GM12874 (cell line): ENCODE results near the gene CCRL2.
A peak's percentile ranks its signal among the peaks of the same experiment; 100 is the strongest.

Experiments
- TF ChIP-seq, protein P1 (sequence below): IDR thresholded peaks from 2 replicates; pipeline ENCODE4 v1.5.1; 2011; ENCODE audit warnings: low read depth, mild to moderate bottlenecking, control low read depth, low read length, moderate library complexity; ENCODE audit not compliant: insufficient read depth

Gene CCRL2

DNA sequence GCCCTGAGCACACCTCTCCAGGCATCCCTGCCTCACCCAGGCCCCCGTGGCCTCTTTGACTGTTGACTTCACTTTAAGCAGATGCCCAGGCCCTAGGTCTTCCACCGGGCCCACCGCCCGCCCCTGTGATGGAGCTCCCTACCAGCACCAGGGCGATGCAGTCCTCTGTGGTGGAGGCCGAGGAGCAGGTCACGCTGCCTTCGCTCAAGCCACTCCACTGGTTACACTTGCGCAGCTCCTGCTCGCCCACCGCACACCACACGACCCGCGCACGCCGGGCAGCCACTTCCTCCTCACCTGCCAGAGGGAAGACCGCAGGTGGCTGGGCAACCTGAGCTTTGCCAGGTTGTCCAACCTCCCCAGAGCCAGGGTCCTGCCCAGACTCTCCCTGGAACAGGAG is 41.7 kb downstream of the CCRL2 start:
- TF ChIP-seq, protein P1, sequence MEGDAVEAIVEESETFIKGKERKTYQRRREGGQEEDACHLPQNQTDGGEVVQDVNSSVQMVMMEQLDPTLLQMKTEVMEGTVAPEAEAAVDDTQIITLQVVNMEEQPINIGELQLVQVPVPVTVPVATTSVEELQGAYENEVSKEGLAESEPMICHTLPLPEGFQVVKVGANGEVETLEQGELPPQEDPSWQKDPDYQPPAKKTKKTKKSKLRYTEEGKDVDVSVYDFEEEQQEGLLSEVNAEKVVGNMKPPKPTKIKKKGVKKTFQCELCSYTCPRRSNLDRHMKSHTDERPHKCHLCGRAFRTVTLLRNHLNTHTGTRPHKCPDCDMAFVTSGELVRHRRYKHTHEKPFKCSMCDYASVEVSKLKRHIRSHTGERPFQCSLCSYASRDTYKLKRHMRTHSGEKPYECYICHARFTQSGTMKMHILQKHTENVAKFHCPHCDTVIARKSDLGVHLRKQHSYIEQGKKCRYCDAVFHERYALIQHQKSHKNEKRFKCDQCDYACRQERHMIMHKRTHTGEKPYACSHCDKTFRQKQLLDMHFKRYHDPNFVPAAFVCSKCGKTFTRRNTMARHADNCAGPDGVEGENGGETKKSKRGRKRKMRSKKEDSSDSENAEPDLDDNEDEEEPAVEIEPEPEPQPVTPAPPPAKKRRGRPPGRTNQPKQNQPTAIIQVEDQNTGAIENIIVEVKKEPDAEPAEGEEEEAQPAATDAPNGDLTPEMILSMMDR: no peak

DNA sequence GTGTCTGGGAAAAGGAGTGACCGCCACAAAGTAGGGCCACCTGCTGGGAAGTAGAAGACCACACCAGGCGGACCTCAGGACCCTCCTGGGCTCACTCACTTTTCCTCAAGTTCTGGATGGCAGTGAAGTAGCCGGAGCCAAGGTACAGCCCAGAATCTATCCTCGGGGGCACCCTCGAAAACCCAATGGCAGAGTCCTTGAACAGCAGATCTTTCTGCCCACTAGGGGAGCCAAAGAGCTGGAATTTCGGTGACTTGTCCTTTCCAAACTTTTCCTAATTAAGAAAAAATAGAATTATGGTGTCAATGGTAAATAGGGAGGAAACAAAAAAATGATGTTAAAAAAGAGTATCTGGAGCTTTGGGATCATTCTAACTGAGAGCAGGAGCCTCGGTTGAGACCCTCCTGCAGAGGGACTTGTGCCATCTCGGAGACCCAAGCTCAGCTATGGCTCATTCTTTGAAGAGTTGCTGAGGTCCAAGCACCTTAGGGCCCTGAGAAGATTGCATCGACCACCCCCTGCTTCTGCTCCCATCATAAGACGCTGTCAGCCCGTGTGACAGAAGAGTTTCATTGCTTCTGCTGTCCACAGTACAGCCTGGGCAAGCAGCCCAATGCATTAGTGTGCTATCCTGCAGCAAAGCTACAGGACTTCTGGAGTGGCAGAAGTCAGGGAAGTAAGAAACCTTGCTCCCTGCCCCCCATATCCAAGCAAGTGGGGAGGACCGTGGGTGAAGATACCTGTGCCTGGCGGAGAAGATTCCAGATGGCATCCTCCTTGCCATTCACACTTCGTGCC is 42.9 kb downstream of the CCRL2 start:
- TF ChIP-seq, protein P1: peak; percentile 61

DNA sequence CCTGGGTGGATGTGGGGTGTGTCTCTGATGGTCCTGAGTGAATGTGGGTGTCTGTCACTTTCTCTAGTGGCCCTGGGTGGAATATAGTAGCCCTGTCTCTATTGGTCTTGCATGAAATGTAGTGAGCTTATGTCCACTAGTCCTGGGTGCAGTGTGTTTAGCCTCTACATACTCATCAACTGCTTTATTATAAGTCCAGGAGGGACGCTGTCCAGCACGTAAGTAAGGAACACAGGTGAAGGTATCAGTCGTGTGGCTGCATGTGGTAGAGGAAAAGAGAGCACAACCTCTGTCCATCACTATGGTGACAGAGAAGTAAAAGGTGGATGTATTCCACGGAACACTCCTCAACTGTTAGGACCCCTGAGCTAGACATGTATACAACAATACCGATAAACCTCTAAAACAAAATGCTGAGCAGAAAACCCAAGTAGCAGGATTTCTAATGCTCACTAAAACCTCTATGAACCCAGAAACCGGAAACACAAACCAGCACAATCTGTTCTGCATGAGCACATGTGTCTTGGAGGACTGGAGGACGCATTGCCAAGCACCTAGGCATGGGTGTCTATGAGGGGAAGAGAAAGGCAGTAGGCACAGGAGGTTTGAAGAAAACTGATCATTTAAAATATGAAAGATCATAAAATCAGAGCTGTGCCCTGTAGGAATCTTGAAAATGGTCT is 46.6 kb downstream of the CCRL2 start:
- TF ChIP-seq, protein P1: no peak

DNA sequence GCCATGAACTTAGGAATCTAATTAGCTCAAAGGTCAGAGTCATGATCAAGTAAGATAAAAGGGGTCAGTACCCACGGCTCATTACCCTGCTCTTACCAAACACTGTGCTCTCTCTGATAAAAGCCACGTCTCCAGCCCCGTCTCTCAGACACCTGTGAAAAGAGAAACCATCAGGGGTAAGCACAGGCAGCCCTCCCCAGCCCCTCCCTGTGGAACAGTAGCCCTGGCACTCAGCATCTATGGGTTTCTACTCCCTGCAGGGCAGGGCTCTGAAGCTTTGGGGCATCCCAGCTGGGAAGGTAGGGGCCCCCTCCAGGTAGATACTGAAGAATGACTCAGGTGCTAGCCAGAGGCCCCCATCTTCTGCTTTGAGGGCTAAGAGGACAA is 47.1 kb downstream of the CCRL2 start:
- TF ChIP-seq, protein P1: no peak

DNA sequence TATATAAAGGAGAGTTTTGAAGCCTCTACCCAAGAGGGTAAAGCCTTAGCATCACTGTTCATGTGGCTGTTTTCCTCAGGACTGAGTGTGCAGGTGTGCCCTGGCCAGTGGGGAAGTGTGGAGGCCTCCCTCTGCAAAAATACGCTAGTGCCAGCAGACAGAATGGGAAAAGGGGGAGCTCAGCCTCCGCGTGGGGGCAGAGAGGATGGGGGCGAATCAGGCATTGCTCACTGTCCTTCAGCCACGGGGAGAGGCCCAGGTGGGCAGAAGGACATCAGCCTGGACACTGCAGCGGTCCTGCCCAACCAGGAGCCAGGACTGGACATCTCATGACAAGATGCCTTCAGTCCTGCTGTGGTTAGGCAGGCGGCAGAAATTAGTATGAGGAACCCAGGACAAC is 47.5 kb downstream of the CCRL2 start:
- TF ChIP-seq, protein P1: no peak

DNA sequence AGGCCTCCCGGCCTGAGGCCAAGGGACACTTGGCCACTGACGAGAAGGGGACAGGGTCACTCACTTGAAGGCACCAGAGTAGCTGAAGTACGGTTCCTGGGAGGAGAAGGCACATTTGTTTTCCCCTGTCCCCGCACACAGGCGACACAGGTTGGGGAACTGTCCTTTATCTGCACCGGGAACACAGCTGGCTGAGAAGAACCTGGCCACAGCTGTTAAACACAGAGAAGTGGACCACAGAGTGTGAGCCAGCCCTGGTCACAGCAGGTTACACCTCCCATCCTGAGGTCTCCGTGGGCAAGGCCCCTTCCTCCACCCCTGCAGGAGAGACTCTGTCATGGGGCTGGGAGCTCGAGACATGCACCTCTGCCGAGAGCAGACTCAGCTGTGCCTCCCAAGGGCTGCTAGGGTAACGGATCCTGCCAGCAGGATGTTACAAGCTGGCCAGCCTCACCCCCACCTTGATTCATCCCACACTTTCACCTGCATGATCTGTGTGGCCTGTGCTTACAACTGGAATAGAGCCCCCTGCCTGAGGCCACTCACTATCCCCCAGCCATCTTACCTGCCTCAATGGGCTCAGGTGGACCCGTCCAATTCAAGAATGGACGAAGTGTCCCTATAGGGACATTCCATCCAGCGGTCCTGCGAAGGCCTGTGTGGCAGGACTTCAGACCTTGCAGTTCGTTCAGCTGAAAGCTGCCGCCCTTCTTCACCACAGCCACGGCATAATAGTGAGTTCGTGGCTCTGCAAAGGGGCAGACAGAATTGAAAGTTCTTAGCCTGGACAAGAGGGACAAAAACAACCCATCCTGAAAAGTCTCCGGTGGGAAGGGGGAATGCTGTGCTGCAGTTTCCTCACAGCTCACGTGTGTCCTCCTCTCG is 48.4 kb downstream of the CCRL2 start:
- TF ChIP-seq, protein P1: no peak

DNA sequence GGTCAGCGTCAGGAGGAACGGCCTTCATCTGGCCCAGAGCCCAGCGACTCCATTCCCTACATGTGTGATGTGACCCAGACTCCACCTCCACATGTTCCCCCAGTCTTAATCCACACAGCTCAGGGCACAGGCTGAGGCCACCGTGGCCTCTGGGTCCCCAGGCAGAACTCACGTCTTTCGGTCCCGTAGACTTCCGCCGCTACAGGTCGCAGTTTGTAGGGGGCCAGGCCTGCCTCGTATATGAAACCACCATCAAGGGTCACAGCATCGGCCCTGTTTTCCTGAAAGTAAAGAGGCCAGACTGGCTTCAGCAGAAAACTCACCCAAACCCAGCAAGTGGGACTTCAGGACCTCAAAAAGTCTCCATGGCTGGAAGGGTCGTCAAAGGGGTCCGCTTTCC is 49.1 kb downstream of the CCRL2 start:
- TF ChIP-seq, protein P1: no peak
